GM21360 (cell line): Measurements from ENCODE around the gene TXLNB.
A peak's percentile ranks its signal among the peaks of the same experiment; 100 is the strongest.
"Not testable (repeated sequence)": the region's sequence is repeated elsewhere in the genome, so short reads cannot be mapped to it uniquely, and the experiment has no call there.

Source experiments
- ATAC-seq: cut with Tn5 transposase; IDR thresholded peaks from one replicate; pipeline ENCODE4 v1.9.1; 2021; ENCODE audit warnings: mild to moderate bottlenecking, moderate library complexity; ENCODE audit not compliant: unreplicated experiment

TXLNB gene

GRCh38 chr6:139313229-139313628, 21.4 kb upstream of the TXLNB start:
- no peak for ATAC-seq

- no peak for ATAC-seq
Observed at GRCh38 chr6:139311831-139312230, 20.0 kb upstream of the TXLNB start.

GRCh38 chr6:139308936-139309603, 17.3 kb upstream of the TXLNB start:
- no peak for ATAC-seq

GRCh38 chr6:139308286-139308916, 16.6 kb upstream of the TXLNB start:
- ATAC-seq, result peak; percentile 76

- no peak for ATAC-seq
Observed at GRCh38 chr6:139306291-139306981, 14.6 kb upstream of the TXLNB start.

GRCh38 chr6:139303185-139303584, 11.4 kb upstream of the TXLNB start:
- ATAC-seq, result no peak

- ATAC-seq, result no peak
Observed at GRCh38 chr6:139297921-139298320, 6.1 kb upstream of the TXLNB start.

- no peak for ATAC-seq
Observed at GRCh38 chr6:139296927-139297326, 5.1 kb upstream of the TXLNB start.

GRCh38 chr6:139295901-139296300, 4.1 kb upstream of the TXLNB start:
- no peak for ATAC-seq

GRCh38 chr6:139294090-139294489, 2.3 kb upstream of the TXLNB start:
- ATAC-seq, result no peak

- ATAC-seq, result not testable (repeated sequence)
Observed at GRCh38 chr6:139293230-139293629, 1.4 kb upstream of the TXLNB start.

GRCh38 chr6:139290787-139291311, 949 bp downstream of the TXLNB start:
- peak; percentile 73 for ATAC-seq

GRCh38 chr6:139289233-139289632, 2.6 kb downstream of the TXLNB start:
- no peak for ATAC-seq

- no peak for ATAC-seq
Observed at GRCh38 chr6:139288496-139289040, 3.2 kb downstream of the TXLNB start.

- ATAC-seq, result no peak
Observed at GRCh38 chr6:139287868-139288267, 3.9 kb downstream of the TXLNB start.

GRCh38 chr6:139286438-139286837, 5.4 kb downstream of the TXLNB start:
- ATAC-seq, result not testable (repeated sequence)

GRCh38 chr6:139285590-139285989, 6.2 kb downstream of the TXLNB start:
- no peak for ATAC-seq

GRCh38 chr6:139284789-139285188, 7.0 kb downstream of the TXLNB start:
- no peak for ATAC-seq

- no peak for ATAC-seq
Observed at GRCh38 chr6:139282684-139283083, 9.1 kb downstream of the TXLNB start.

GRCh38 chr6:139278190-139278589, 13.6 kb downstream of the TXLNB start:
- ATAC-seq, result no peak

GRCh38 chr6:139277587-139277986, 14.2 kb downstream of the TXLNB start:
- no peak for ATAC-seq

GRCh38 chr6:139277161-139277560, 14.6 kb downstream of the TXLNB start:
- no peak for ATAC-seq
